GM12872 (cell line): ENCODE data around the gene RHPN2.

ENCODE experiments used
- TF ChIP-seq, protein P1 (sequence below): IDR thresholded peaks from 3 replicates; pipeline ENCODE4 v1.5.1; 2011; ENCODE audit warnings: low read depth, mild to moderate bottlenecking, low read length, moderate library complexity; ENCODE audit not compliant: insufficient read depth

Gene RHPN2

DNA sequence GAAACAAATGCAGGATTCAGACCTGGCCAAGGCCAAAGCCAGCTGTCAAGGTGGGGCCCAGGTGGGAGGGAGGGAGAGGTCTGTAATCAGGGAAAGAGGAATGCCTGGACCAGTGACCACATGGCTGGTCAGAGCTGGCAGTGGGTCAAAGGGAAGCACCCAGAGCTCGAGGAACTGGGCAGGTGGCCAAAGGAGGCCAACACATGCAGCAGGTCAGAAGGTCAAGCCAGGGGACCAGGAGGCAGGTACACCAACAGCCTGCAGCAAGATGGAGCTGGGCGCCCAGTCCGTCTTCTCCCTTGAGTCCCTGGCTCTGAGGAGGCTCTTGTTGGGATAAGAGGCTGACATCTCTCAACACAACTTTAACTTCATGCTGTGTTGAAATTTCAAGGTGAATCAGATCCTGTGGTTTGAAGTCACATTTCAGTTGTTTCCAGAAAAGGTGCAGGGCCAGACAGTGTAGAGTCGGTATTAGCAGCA lies 33.4 kb upstream of the RHPN2 start:
- TF ChIP-seq, protein P1, sequence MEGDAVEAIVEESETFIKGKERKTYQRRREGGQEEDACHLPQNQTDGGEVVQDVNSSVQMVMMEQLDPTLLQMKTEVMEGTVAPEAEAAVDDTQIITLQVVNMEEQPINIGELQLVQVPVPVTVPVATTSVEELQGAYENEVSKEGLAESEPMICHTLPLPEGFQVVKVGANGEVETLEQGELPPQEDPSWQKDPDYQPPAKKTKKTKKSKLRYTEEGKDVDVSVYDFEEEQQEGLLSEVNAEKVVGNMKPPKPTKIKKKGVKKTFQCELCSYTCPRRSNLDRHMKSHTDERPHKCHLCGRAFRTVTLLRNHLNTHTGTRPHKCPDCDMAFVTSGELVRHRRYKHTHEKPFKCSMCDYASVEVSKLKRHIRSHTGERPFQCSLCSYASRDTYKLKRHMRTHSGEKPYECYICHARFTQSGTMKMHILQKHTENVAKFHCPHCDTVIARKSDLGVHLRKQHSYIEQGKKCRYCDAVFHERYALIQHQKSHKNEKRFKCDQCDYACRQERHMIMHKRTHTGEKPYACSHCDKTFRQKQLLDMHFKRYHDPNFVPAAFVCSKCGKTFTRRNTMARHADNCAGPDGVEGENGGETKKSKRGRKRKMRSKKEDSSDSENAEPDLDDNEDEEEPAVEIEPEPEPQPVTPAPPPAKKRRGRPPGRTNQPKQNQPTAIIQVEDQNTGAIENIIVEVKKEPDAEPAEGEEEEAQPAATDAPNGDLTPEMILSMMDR = no peak

DNA sequence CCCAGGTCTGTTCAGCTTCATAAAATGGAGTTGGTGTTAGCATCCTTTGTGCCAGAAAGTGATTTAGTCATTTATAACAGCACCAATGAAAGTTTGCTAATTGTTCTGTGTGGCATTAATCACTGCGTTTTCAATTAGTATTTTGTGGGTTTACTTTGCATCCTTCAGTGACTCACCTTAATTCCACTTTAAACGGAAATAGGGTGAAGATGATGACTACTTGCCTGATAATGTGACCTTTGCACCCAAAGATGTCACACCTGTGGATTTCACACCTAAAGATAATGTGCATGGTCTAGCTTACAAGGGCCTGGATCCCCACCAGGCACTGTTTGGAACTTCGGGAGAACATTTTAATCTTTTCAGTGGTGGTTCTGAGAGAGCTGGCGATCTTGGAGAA lies 31.3 kb upstream of the RHPN2 start:
- TF ChIP-seq, protein P1 = no peak

DNA sequence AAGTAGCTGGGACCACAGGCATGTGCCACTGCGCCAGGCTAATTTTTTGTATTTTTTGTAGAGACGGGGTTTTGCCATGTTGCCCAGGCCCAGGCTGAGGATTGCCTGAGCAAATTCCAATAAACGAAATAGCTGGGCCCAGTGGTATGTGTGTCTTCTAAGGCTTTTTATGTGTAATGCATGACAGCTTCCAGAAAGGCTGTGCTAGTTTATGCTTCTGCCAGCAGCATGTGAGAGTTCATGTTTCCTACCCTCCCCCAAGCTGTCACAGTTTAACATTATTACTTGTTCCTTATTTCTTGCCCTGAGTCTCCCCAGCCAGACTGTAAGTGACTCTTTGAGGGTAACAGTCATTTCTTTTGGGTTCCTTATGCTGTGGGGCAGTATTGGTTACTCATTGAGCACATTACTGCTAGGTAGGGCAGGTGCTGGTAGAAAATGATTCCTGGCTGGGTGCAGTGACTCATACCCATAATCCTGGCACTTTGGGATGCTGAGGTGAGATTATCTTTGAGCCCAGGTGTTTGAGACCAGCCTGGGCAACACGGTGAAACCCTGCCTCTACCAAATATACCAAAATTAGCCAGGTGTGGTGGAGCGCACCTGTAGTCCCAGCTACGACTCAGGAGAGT lies 29.9 kb upstream of the RHPN2 start:
- TF ChIP-seq, protein P1 = no peak

DNA sequence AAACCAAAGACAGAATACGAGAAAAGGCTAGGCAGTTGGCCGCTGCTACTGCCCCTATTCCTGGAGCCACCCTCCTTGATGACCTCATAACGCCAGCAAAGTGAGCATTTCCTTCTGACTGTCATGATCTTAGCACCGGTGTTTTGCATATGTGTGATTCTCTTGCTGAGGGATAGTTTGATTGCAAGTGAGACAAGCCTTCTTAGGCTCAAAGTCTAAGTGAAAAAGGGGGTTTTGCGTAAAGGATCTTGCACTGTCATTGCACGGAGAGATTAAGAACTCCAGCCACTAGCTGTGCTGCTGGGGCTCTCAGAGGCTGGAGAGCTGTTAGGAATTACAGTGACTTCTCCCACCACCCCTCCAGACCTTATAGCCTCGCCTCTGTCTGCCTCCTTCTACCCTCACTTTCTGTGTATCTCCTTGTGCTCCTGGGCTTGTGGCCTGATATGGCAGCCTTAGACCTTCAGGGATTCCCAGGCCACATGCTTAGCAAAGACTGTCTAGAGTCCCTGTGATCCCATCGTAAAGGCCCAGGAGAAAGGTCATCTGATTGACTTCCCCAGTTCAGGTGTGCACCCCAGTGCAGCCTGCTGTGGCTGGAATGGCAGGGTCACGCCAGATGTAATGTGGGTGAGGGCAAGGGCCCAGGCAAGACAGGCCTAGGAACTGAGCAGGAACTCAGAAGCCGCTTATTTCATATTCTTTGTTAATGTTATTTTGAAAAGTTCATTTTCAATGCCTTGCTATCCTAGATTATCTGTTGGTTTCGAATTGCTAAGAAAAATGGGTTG lies 28.9 kb upstream of the RHPN2 start:
- TF ChIP-seq, protein P1 = no peak

DNA sequence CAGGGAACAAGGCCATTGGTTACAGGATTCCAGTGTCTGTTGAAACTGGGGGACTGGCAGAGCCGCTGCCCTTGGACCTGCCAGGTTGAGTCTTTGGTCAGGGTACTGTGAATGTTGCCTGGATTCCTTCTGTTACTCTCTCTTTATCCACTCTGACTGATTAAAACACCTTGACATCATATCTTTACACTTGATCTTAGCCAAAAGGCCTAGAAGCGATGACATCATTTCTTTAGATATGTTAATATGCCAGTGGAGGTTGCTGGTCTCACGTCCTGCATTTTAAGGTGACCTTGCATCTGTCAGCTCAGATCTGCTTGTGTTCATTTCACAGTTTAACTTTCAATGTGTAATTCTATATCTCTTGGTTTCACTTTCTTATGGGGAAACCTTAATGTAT lies 25.5 kb upstream of the RHPN2 start:
- TF ChIP-seq, protein P1 = no peak

DNA sequence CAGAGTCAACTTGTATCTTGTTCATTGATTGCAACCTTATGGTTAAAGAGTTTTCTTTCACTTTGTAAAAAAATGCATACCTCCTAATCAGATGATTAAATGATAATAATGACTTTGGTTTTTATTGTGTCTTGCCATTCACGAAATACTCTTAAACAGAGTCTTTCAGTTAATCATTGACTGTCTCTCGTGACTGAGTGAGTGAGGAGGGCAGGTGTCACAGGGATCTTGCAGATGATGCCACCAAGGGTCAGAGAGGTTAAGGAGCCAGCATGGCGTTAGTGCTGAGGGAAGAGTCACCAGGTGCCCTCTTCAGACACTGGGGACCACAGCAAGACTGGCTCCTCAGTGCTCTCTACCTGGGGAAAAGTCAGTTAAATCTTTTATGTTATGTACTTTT lies 24.3 kb upstream of the RHPN2 start:
- TF ChIP-seq, protein P1 = no peak

DNA sequence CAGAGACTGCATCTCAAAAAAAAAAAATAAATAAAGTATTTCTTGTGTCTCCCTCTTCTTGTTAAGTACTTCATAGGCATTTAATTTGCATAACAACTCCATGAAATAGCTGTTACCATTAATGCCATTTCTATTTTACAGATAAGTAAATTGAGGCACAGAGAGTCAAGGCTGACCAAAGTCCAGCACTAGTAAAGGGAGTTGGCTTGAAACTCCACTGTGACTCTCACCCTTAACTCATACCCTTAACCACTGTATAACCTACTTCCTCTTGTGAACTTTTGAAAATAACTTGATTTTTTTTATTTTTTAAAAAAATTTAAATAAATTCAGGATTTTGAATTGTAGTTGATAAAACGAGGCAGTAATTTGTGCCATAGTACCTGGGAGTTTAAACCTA lies 22.3 kb upstream of the RHPN2 start:
- TF ChIP-seq, protein P1 = no peak
